HG02973 (cell line): ENCODE results near the gene NRL.
A peak's percentile ranks its signal among the peaks of the same experiment; 100 is the strongest.

Source experiments
- ATAC-seq: cut with Tn5 transposase; IDR thresholded peaks from one replicate; pipeline ENCODE4 v1.9.1; 2021; ENCODE audit warnings: moderate library complexity; ENCODE audit not compliant: unreplicated experiment

The NRL gene

GRCh38 chr14:24100982-24101494, 13.7 kb downstream of the NRL start:
- no peak for ATAC-seq

GRCh38 chr14:24100197-24100981, 14.4 kb downstream of the NRL start:
- ATAC-seq = no peak

- no peak for ATAC-seq
Observed at GRCh38 chr14:24098927-24099813, 15.6 kb downstream of the NRL start.

- no peak for ATAC-seq
Observed at GRCh38 chr14:24098229-24098926, 16.4 kb downstream of the NRL start.

- no peak for ATAC-seq
Observed at GRCh38 chr14:24096545-24097181, 18.1 kb downstream of the NRL start.

GRCh38 chr14:24095271-24096068, 19.3 kb downstream of the NRL start:
- peak; percentile 58 for ATAC-seq

GRCh38 chr14:24094841-24095270, 19.9 kb downstream of the NRL start:
- peak; percentile 0 for ATAC-seq

- ATAC-seq = peak; percentile 38
Observed at GRCh38 chr14:24093901-24094840, 20.6 kb downstream of the NRL start, which contains the start of gene PCK2. Gene PCK2 (plus strand): TSS chr14:24094311. CDS start chr14:24094406, 95 bp downstream.

- no peak for ATAC-seq
Observed at GRCh38 chr14:24093207-24093900, 21.4 kb downstream of the NRL start.

- no peak for ATAC-seq
Observed at GRCh38 chr14:24092505-24093206, 22.1 kb downstream of the NRL start.

- ATAC-seq = no peak
Observed at GRCh38 chr14:24092110-24092504, 22.6 kb downstream of the NRL start.

GRCh38 chr14:24089890-24090289, 24.9 kb downstream of the NRL start:
- no peak for ATAC-seq

- no peak for ATAC-seq
Observed at GRCh38 chr14:24088095-24088494, 26.7 kb downstream of the NRL start.

GRCh38 chr14:24087004-24087403, 27.7 kb downstream of the NRL start:
- ATAC-seq = no peak

- ATAC-seq = no peak
Observed at GRCh38 chr14:24086193-24086955, 28.4 kb downstream of the NRL start.

- ATAC-seq = no peak
Observed at GRCh38 chr14:24085215-24085614, 29.5 kb downstream of the NRL start.

GRCh38 chr14:24084440-24084839, 30.3 kb downstream of the NRL start:
- ATAC-seq = no peak
